AG09319 (cell line): ENCODE results near the gene BEND6.

Source experiments
- DNase-seq: peaks from one replicate; pipeline ENCODE4 v3.0.0-alpha.2; 2010; ENCODE audit warnings: low read depth; ENCODE audit errors: extremely low read depth
- TF ChIP-seq, protein P1 (sequence below): IDR thresholded peaks from 2 replicates; pipeline ENCODE4 v1.5.1; 2011; ENCODE audit warnings: low read depth, mild to moderate bottlenecking, inconsistent platforms, low read length, moderate library complexity

The BEND6 gene

DNA sequence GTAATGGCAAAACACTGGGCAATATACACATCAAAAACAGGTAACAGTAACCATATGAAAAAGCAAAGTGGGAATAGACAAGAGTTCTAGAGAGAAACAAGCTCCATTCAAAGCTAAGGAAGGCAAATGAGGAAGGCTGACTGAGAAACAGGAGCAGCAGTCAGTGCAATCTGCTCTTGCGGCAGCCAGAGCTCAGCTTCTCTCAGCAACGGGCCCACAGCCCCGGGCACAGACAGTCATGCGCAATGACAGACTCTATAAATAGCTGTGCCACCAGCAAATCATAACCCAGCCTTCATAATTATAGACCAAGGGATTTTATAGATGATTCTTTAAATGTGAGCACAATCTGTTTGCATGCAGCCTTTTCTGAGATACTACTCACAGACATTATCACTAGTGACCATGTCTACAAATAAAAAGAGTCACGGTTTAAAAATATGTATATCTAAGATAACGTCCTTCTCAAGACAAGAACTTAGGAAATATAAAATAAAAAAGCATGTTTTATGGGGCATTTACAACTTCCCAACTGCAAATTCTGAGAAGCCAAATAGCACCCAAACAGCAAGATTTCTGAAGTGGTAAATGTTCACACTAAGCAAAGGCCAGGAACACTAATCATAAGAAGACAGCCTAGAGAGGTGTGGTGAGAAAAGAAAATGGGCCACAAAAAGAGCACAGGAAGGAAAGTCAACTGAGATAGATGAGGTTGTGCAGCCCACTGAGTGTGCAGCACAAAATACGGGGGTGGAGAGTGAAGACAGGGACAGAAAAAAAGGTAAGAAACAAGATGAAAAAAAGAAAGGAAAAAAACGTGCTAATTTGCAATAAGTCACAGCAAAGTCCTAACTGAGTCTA lies 39.9 kb upstream of the BEND6 start:
- no peak for DNase-seq
- TF ChIP-seq, protein P1, sequence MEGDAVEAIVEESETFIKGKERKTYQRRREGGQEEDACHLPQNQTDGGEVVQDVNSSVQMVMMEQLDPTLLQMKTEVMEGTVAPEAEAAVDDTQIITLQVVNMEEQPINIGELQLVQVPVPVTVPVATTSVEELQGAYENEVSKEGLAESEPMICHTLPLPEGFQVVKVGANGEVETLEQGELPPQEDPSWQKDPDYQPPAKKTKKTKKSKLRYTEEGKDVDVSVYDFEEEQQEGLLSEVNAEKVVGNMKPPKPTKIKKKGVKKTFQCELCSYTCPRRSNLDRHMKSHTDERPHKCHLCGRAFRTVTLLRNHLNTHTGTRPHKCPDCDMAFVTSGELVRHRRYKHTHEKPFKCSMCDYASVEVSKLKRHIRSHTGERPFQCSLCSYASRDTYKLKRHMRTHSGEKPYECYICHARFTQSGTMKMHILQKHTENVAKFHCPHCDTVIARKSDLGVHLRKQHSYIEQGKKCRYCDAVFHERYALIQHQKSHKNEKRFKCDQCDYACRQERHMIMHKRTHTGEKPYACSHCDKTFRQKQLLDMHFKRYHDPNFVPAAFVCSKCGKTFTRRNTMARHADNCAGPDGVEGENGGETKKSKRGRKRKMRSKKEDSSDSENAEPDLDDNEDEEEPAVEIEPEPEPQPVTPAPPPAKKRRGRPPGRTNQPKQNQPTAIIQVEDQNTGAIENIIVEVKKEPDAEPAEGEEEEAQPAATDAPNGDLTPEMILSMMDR, result no peak

DNA sequence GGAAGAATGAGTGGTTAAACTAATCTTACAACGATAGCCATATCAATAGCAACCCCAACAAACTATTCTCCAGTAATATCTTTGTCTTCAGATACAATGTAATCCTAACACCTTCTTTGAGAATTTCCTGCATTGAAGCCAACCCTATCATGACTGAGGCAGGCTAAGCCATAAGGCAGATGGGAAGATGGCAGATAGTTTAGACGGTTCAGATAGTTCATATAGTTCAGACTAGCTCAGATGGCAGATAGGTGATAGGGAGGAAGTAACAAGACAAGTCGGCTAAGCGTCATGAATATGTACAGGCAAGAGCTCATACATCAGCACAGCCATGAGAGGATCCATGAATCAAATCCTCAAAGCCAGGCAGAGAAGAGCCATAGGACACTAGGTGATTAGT lies 39.1 kb upstream of the BEND6 start:
- TF ChIP-seq, protein P1, result no peak
- no peak for DNase-seq

DNA sequence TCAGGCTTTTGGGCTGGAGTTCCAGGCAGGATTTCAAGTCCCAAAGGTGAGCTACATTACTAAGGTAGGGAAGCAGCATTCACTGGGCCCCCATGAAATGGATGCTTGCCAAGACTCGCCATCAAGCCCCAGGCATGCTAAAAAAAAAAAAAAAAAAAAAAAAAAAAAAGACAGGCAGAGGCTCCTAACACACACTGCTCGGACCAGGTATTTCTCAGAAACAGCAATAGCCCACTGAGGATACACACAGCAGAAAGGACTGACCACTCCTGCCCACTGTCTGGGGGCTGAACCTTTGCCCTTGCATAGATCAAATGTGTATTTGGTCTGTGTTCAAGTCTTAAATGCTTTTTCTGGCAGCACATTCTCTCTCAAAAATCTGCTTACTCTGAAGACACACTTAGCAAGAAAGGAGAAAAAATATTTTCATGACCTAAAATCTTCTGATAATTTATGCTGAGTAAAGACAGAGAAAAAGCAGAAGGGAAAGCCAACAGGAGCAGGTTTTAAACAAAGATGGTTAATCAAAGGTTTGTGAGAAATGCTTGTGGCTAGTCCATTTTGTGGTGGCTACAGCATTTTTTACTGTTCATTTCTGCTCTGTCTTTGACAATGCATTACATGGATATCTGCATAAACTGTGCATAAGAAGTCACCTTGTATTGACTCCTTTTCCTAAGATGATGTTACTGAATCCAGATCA lies 37.9 kb upstream of the BEND6 start:
- no peak for DNase-seq
- TF ChIP-seq, protein P1, result no peak

DNA sequence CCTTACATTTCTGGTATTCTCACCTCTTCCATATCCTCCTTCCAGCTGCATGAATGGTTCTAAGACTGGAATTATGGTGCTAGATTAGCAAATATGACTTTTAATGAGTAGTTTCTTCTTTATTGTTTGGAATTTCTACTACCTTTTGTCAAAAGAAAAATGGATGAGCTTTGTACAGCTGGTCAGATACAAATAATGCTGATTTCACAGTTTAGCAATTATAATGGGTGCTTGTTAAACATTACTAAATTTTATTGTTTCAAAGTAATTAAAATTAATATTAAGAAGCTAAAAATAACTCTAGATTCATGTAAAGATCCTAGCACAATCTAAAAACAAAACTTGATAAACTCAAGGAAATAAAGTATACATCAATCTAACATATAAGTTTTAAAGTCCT lies 32.3 kb upstream of the BEND6 start:
- DNase-seq, result no peak
- TF ChIP-seq, protein P1, result no peak

DNA sequence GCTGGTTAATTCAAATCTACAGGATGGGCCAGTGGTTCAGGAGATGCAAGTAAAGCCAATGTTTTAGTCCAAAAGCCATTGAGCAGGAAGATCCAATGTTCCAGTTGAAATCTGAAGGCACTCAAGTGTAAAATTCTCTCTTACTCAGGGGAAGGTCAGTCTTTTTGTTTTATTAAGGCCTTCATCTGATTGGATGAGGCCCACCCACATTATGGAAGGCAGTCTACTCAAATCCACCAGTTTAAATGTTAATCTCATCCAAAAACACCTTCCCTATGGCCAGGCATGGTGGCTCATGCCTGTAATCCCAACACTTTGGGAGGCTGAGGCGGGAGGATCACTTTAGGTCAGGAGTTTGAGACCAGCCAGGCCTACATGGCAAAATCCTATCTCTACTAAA lies 31.3 kb upstream of the BEND6 start:
- no peak for DNase-seq
- TF ChIP-seq, protein P1, result no peak

DNA sequence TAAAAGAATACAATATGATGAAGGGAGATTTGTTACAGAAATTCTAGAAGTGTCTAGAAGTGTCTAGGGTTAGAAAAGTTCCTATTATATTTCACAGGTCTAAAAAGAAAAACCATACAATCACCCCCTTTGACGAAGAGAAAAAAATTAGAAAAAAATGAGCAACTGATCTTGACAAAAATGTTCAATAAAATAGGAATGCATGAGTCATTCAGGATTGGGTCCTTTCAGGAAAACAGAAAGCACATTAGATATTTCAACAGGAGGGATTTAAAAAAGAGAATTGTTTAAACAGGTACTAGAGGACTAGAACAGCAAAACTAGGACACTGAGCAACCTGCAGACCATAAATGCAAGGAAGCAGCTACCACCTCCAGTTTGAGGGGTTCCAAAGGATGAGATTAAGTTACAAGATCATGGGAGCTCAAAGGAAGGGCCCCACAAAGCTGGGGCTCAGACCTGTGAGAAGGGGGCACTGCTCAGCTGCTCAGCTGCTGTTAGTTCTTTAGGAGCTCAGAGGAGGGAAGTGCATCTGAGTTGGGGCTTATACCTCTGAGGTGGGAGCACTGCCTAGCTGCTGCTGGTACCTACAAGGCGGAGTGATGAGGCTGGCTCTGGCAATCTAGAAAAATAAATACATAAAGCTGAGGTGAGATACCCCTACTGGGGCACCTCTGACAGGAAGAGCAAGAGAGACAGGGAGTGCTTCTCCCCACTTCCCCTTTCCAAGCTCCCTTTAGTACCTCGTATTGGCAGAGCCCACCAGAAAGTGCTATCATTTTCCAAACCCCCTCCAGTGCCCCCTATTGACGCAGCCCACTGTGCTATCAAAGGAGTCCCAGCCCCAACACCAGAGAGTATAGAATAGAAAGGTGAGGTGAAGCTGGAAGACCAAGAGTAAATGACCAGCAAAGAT lies 27.1 kb upstream of the BEND6 start:
- TF ChIP-seq, protein P1, result no peak
- no peak for DNase-seq
